ENCODE data around the gene SUPT3H. TPM values are rescaled to one million over a fixed set of nuclear protein-coding genes. Genes with fewer than 3 reads are reported as not detected.
"Not testable (repeated sequence)": the region's sequence is repeated elsewhere in the genome, so short reads cannot be mapped to it uniquely, and the experiment has no call there.

SUPT3H gene
- total RNA-seq, 1 donor from 2014 or later, result 12.4 TPM

DNA sequence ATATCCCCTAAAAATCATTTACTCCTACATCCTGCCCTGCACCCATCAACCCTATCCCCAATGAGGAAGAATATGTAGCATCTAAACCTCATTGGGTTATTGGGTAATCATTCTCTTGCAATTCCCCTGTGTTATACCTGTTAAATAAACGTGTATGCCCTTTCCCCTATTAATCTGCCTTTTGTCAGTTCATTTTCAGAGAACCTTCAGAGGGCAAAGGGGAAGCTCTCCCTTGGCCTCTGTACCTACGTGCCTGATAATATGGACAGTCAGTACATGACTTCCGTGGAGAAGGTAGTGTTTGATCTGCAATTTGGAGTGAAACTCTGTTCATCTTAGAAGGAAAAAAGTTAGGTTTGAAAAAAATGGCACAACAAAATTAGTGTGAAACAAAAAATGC, 223.1 kb downstream of the SUPT3H start:
- no peaks in the 10 kb centered on the region for H3K27me3 Mint-ChIP-seq
- peaks cover 20% of the 10 kb centered on the region for H3K36me3 Mint-ChIP-seq (ENCODE audit: low read depth)
- peak overlapping the region; percentile 25 for H3K27ac Mint-ChIP-seq
- DNase-seq, result no peak
- intact Hi-C loops (cut with micrococcal nuclease), result loop anchor here (2.0 kb wide), 1 partner anchor 38 kb away; no protein-coding TSS in a partner anchor
- no peak overlapping the region for H3K4me3 Mint-ChIP-seq
- peaks cover 22% of the 10 kb centered on the region for H3K4me1 Mint-ChIP-seq
- H3K9me3 Mint-ChIP-seq, result peaks cover 24% of the 10 kb centered on the region

DNA sequence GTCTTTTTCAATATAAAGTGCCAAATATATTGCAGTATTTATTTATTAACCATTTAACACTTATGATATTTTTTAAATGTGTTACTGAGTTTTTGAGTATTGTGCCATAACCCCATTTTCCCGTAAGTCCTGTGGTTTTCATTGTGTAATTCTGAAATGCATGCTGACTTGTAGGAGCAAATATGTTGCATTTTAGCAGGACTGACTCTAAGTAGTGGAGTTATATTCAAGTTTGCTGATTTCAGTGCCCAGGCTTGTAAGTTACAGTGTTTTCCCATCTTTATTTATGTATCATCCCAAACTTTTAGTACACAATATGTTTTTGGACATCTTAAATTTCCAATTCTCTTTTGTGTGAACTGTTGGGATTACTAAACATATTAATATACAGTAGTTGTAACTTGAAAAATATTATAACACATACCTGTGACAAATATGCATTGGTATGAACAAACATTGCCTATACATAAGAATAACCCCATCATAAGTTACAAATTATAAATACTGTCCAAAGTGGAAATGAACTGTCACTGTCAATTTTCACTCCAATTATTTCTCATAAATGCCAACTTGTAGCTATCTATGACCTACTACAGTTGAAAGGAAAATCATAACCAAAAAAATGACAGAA, 228.9 kb downstream of the SUPT3H start:
- peaks cover 3% of the 10 kb centered on the region for H3K4me1 Mint-ChIP-seq
- intact Hi-C loops (cut with micrococcal nuclease), result no loop called here
- H3K4me3 Mint-ChIP-seq, result no peak overlapping the region
- no peak overlapping the region for H3K27ac Mint-ChIP-seq
- H3K36me3 Mint-ChIP-seq (ENCODE audit: low read depth), result peaks cover 10% of the 10 kb centered on the region
- peaks cover 24% of the 10 kb centered on the region for H3K9me3 Mint-ChIP-seq
- DNase-seq, result no peak
- no peaks in the 10 kb centered on the region for H3K27me3 Mint-ChIP-seq

DNA sequence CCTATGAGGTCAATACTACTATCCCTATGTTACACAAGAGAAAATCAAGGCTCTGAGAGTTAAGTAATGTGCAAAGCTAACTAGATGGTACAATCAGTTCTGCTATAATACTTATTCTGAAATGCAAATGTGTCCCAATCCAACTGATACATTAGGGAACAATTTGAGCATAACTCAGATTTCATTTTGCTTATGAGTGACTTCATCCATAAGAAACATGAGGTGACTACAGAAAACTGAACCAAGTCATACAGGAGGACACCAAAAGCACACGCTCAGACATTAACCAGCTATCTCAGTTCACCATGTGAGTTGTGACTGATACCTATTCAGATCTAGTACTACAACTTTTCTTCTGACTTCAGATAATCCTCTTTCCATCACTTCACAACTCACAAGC, 229.5 kb downstream of the SUPT3H start:
- H3K27me3 Mint-ChIP-seq, result no peaks in the 10 kb centered on the region
- H3K4me1 Mint-ChIP-seq, result peaks cover 6% of the 10 kb centered on the region
- no peak overlapping the region for H3K4me3 Mint-ChIP-seq
- H3K36me3 Mint-ChIP-seq (ENCODE audit: low read depth), result peaks cover 14% of the 10 kb centered on the region
- intact Hi-C loops (cut with micrococcal nuclease), result no loop called here
- DNase-seq, result no peak
- H3K27ac Mint-ChIP-seq, result no peak overlapping the region
- peaks cover 30% of the 10 kb centered on the region for H3K9me3 Mint-ChIP-seq

DNA sequence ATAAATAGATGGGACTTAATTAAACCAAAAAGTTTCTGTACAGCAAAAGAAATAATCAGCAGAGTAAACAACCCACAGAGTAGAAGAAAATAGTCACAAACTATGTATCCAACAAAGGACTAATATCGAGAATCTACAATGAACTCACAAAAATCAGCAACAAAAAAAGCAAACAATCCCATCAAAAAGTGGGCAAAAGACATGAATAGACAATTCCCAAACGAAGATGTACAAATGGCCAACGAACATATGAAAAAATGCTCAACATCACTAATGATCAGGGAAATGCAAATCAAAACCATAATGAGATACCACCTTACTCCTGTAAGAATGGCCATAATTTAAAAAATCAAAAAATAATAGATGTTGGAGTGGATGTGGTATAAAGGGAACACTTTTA, 232.1 kb downstream of the SUPT3H start:
- H3K4me1 Mint-ChIP-seq; H3K27me3 Mint-ChIP-seq; DNase-seq; H3K27ac Mint-ChIP-seq; H3K4me3 Mint-ChIP-seq; intact Hi-C loops (cut with micrococcal nuclease): not testable (repeated sequence)
- Mint-ChIP-seq H3K9me3 (peaks cover 22% of the 10 kb centered on the region), H3K36me3 (ENCODE audit: low read depth) (peaks cover 22% of the 10 kb centered on the region)

DNA sequence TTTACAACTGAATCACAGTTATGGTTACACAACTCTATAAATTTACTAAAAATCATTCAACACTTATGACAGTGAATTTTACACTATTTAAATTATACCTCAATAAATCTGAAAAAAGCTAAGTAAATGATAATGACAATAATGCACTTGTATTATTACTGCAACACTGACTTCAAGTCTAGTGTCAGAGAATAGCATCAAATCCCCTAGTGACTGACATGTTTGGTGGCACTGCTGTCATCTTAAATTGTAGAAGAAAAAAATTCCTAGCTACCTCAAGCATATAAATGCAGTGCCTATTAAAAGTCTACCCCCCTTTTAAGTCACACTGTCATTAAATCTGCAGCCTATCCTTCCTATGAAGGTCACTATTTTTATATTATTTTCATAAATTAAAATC, 239.0 kb downstream of the SUPT3H start:
- H3K9me3 Mint-ChIP-seq, result peaks cover 44% of the 10 kb centered on the region
- intact Hi-C loops (cut with micrococcal nuclease), result no loop called here
- H3K36me3 Mint-ChIP-seq (ENCODE audit: low read depth), result peaks cover 38% of the 10 kb centered on the region
- no peaks in the 10 kb centered on the region for H3K27me3 Mint-ChIP-seq
- DNase-seq, result no peak
- H3K4me3 Mint-ChIP-seq, result no peak overlapping the region
- no peak overlapping the region for H3K27ac Mint-ChIP-seq
- H3K4me1 Mint-ChIP-seq, result peaks cover 6% of the 10 kb centered on the region

DNA sequence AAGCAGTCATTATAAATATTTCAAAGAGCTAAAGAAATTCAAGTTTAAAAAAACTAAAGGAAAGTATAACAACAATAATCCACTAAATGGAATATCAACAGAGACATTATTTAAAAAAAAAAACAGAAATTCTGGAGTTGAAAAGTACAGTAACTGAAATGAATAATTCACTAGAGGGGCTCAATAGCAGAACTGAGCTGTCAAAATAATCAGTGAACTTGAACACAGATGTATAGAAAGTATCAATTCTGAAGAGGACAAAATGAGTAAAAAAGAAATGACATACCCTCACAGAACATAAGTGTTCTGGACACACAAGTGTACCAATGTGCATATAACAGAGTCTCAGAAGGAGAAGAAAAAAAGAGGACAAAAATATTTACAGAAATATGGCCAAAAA, 241.2 kb downstream of the SUPT3H start:
- no peaks in the 10 kb centered on the region for H3K27me3 Mint-ChIP-seq
- H3K9me3 Mint-ChIP-seq, result peaks cover 39% of the 10 kb centered on the region
- no peak for DNase-seq
- H3K36me3 Mint-ChIP-seq (ENCODE audit: low read depth), result peaks cover 30% of the 10 kb centered on the region
- H3K4me1 Mint-ChIP-seq, result peaks cover 2% of the 10 kb centered on the region
- H3K27ac Mint-ChIP-seq, result no peak overlapping the region
- intact Hi-C loops (cut with micrococcal nuclease), result no loop called here
- H3K4me3 Mint-ChIP-seq, result no peak overlapping the region

DNA sequence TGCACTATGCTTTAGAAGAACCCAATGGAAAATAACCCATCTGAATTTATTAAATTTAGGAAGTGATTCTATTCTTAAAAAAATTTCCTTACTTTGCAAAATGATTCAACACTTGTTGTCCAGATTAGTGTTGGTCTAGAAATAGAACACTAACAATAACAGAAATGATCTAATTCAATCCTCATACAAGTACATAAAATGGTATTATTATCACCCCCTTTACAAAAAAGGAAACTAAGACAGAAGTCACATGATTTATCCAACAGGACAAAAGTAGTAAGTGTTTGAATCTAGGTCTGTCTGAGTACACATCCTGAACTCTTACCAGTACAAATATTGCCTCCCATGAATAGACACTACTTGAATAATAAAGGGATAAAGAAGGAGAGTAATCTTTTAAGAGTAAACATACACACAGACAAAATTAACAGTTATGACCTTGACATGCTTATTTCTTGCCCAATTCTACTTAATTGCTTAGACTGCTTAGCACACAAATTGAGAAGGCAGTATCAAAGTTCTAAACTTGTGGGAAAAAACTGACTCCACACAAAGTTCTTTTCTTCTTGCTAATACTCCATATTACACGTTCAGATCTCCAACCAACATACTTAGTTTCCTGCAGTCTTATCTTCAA, 245.0 kb downstream of the SUPT3H start:
- H3K4me1 Mint-ChIP-seq, result peaks cover 2% of the 10 kb centered on the region
- H3K4me3 Mint-ChIP-seq, result no peak overlapping the region
- intact Hi-C loops (cut with micrococcal nuclease), result no loop called here
- no peaks in the 10 kb centered on the region for H3K27me3 Mint-ChIP-seq
- DNase-seq, result no peak
- H3K36me3 Mint-ChIP-seq (ENCODE audit: low read depth), result peaks cover 23% of the 10 kb centered on the region
- H3K27ac Mint-ChIP-seq, result no peak overlapping the region
- peaks cover 25% of the 10 kb centered on the region for H3K9me3 Mint-ChIP-seq

DNA sequence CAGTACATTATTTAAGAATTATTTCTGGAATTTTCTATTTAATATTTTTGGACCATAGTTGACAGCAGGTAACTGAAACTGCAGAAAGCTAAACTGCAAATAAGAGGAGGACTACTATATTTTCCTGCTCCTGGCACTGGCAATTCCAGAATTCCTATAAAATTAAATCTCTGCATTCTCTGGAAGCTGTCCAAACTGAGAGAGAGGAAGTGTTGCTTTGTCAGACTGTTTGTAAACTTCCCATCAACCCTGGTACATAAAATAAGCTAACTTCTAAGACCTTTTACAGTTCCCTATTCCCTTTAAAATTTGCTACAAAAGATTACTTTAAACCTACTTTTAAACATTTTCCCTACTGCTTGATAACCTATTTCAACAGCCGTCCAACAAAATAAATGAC, 245.7 kb downstream of the SUPT3H start:
- intact Hi-C loops (cut with micrococcal nuclease), result no loop called here
- no peak for DNase-seq
- no peak overlapping the region for H3K27ac Mint-ChIP-seq
- no peak overlapping the region for H3K4me3 Mint-ChIP-seq
- peaks cover 23% of the 10 kb centered on the region for H3K9me3 Mint-ChIP-seq
- no peaks in the 10 kb centered on the region for H3K27me3 Mint-ChIP-seq
- H3K36me3 Mint-ChIP-seq (ENCODE audit: low read depth), result peaks cover 21% of the 10 kb centered on the region
- H3K4me1 Mint-ChIP-seq, result peaks cover 2% of the 10 kb centered on the region

DNA sequence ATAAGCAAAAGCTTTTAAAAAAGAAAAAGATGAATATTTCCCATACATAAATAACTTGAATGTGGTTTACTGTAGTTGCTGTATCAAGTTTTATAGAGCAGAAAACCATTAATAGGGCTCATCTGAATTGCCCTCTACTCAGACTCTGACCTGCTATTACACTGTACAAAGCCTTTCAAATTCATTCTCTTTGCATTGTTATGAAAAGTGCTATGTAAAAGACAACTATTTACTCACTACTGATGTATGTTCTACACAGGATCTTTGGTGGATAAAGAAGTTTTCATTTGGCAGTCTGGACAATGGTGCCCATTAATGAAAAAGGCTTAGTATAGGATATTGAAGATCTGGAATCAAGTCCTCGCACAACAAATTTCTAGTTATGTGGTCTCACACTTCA, 248.7 kb downstream of the SUPT3H start:
- H3K27me3 Mint-ChIP-seq, result no peaks in the 10 kb centered on the region
- no peak overlapping the region for H3K27ac Mint-ChIP-seq
- peaks cover 2% of the 10 kb centered on the region for H3K4me1 Mint-ChIP-seq
- H3K4me3 Mint-ChIP-seq, result no peak overlapping the region
- peaks cover 2% of the 10 kb centered on the region for H3K9me3 Mint-ChIP-seq
- no peak for DNase-seq
- intact Hi-C loops (cut with micrococcal nuclease), result no loop called here
- peaks cover 2% of the 10 kb centered on the region for H3K36me3 Mint-ChIP-seq (ENCODE audit: low read depth)

DNA sequence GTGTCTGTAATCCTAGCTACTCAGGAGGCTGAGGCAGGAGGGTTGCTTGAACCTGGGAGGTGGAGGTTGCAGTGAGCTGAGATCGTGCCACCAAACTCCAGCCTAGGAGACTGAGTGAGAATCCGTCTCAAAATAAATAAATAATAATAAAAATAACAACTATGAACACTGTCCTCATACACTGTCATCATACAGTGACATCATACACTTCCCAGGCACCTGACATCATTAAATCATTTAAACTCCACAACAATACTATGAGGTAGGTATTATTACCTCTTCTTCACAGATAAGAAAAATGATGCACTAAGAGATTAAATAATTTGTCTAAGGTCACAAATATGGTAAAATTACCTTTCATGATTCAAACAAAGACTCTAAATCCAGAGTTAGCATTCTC, 250.5 kb downstream of the SUPT3H start:
- intact Hi-C loops (cut with micrococcal nuclease), result no loop called here
- H3K4me3 Mint-ChIP-seq, result no peak overlapping the region
- H3K27me3 Mint-ChIP-seq, result no peaks in the 10 kb centered on the region
- no peak overlapping the region for H3K27ac Mint-ChIP-seq
- DNase-seq, result no peak
- no peaks in the 10 kb centered on the region for H3K36me3 Mint-ChIP-seq (ENCODE audit: low read depth)
- H3K9me3 Mint-ChIP-seq, result no peaks in the 10 kb centered on the region
- no peaks in the 10 kb centered on the region for H3K4me1 Mint-ChIP-seq

DNA sequence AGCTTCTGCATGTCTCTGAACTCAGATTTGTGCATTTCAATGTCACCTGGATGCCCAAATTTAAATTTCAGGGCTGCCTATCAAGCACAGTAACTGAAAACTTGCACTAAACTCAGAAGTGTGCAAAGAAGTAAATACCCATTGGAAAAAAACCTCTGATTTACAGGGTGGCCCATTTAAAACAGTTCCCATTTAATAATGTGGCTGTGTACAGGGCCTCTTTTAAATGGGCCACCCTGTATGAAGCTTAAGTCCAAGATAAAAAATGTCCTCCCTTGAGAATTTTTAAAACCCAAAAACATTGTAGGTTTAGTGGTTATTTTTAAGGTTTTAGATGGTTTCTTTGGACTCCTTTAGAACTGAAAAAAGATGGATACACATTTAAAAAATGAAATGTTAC, 251.7 kb downstream of the SUPT3H start:
- Mint-ChIP-seq H3K9me3 (no peaks in the 10 kb centered on the region), H3K27me3 (no peaks in the 10 kb centered on the region), H3K4me3 (no peak overlapping the region), H3K27ac (no peak overlapping the region), H3K4me1 (no peaks in the 10 kb centered on the region), H3K36me3 (ENCODE audit: low read depth) (no peaks in the 10 kb centered on the region)
- intact Hi-C loops (cut with micrococcal nuclease), result no loop called here
- no peak for DNase-seq

DNA sequence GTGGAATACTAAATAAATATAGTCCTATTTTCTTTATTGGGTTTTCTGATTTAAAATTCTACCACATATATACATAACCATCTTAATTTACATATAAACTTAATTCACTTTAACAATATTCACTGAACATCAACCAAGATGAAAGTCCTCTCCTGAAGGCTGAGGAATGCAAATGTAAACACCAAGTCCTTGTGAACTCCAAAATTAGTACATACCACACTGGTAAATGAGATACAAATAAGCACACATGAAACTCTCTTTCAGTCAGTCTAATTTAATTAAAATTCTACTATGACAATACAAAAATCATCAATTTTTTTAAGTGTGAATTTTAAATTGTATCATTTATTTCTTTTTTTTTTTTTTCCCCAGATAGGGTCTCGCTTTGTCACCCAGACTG, 254.7 kb downstream of the SUPT3H start:
- H3K27ac Mint-ChIP-seq, result no peak overlapping the region
- no peak overlapping the region for H3K4me3 Mint-ChIP-seq
- no peaks in the 10 kb centered on the region for H3K27me3 Mint-ChIP-seq
- no peak for DNase-seq
- no peaks in the 10 kb centered on the region for H3K36me3 Mint-ChIP-seq (ENCODE audit: low read depth)
- no peaks in the 10 kb centered on the region for H3K9me3 Mint-ChIP-seq
- H3K4me1 Mint-ChIP-seq, result no peaks in the 10 kb centered on the region
- intact Hi-C loops (cut with micrococcal nuclease), result no loop called here

DNA sequence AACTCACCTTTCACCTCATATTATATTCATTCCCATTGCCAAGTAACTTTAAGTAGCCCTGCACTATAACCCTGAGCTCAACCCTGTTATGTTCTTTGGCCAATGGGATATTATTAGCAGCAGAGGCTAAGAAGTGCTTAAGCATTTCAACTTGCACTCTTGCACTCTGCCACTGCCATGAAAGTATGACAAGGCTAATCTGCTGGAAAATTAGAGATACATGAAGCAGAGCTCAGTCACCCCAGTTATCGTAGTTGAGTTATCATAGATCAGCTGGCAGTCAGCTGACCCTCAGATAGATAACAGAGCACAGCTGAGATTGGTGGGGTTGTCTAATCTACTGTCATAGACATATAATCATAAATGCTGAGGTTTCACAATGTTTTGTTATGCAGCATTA, 259.0 kb downstream of the SUPT3H start:
- Mint-ChIP-seq H3K27me3 (no peaks in the 10 kb centered on the region), H3K4me1 (peaks cover 18% of the 10 kb centered on the region), H3K27ac (no peak overlapping the region), H3K4me3 (no peak overlapping the region), H3K36me3 (ENCODE audit: low read depth) (peaks cover 2% of the 10 kb centered on the region), H3K9me3 (peaks cover 9% of the 10 kb centered on the region)
- intact Hi-C loops (cut with micrococcal nuclease), result loop anchor here (5.0 kb wide), 2 partner anchors 89 to 804 kb away; no protein-coding TSS in a partner anchor
- no peak for DNase-seq

DNA sequence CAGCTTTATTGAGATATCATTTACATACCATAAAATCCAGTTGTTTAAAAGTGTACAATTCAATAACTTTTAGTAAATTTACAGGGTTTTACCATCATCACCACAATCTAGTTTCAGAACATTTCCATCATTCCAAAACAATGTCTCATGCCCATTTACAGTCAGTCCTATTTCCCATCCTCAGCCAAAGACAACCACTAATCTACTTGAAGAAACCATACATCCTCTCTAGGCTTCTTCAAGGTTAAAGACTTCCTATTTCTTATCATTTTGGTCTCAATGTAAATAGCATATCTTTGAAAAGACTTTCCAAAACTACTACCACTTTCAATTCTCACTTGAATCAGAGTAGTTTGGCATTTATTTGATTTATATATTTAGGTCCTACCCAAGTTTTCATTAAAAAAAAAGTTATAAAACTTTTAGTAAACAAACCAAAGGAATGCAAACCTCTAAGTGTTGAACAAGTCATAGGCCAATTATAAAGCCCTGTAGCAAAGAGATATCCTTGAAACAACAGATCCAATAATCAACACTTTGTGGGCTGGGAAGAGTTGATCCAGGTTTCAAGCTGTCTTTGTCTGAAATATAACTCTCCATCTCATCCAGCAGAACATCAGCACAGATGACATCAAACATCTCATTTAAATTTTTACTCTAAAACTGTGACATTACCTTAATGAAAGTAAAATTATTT, 260.9 kb downstream of the SUPT3H start:
- no peak for DNase-seq
- Mint-ChIP-seq H3K27ac (peak overlapping the region; percentile 17), H3K9me3 (peaks cover 9% of the 10 kb centered on the region), H3K36me3 (ENCODE audit: low read depth) (peaks cover 2% of the 10 kb centered on the region), H3K27me3 (no peaks in the 10 kb centered on the region), H3K4me3 (peak overlapping the region; percentile 2), H3K4me1 (peaks cover 18% of the 10 kb centered on the region)
- intact Hi-C loops (cut with micrococcal nuclease), result loop anchor here (1.0 to 5.0 kb wide), 4 partner anchors 38 to 805 kb away; no protein-coding TSS in a partner anchor

Data from activated CD4-positive, alpha-beta T cell treated with anti-CD3 and anti-CD28 coated beads, Interleukin-2, amount 10 ng/mL, durations not matched to agents 24 days and 14 days (primary cell).